IMR-90 (cell line): ENCODE data around the gene SH2D4B. TPM values are rescaled to one million over a fixed set of nuclear protein-coding genes. Genes with fewer than 3 reads are reported as not detected.

Experiments used
- ATAC-seq: fragments of 200-7000 bp; cut with Tn5 transposase; 2 replicates; pipeline ENCODE4 v1.9.1; 2020; ENCODE audit warnings: low read depth, mild to moderate bottlenecking, moderate library complexity
- BruUV-seq: library from RNA; stranded (reverse); fragments of 400-500 nt; replicated peaks from 2 replicates; lab custom pipeline; 2021; lab: Mats Ljungman, UMichigan
- CTCF ChIA-PET: fragments of 300-600 bp; formaldehyde crosslinking; extraction: SDS; loops from one replicate; lab custom pipeline; 2021; ENCODE audit warnings: antibody characterized with exemption; lab: Yijun Ruan, JAX
- POLR2A ChIA-PET: fragments of 300-600 bp; sonication (Branson Sonifier 250); formaldehyde crosslinking; loops from one replicate; lab custom pipeline; 2022; ENCODE audit warnings: antibody characterized with exemption; ENCODE audit not compliant: unreplicated experiment; lab: Charles Lee
- DNase-seq: peaks from one replicate; pipeline ENCODE4 v3.0.0; 2013
- H2AFZ ChIP-seq: replicated peaks from 2 replicates; pipeline ENCODE3; 2013; ENCODE audit warnings: low read length, mild to moderate bottlenecking; ENCODE audit not compliant: poor library complexity
- H2AK5ac ChIP-seq: 2 replicates; pipeline ENCODE4 v1.6.1; 2013; ENCODE audit warnings: low read depth, low read length, inconsistent platforms
- H2AK9ac ChIP-seq: replicated peaks from 2 replicates; pipeline ENCODE3; 2013; ENCODE audit warnings: mild to moderate bottlenecking, low read depth, low read length, moderate library complexity; ENCODE audit not compliant: poor library complexity
- H2BK120ac ChIP-seq: 2 replicates; pipeline ENCODE4 v1.6.1; 2013; ENCODE audit warnings: low read depth, low read length, inconsistent platforms
- H2BK15ac ChIP-seq: 3 replicates; pipeline ENCODE4 v1.6.1; 2013; ENCODE audit warnings: low read depth, low read length, inconsistent platforms
- H2BK20ac ChIP-seq: 2 replicates; pipeline ENCODE4 v1.6.1; 2013; ENCODE audit warnings: low read depth, mild to moderate bottlenecking, inconsistent platforms, low read length, moderate library complexity
- H2BK5ac ChIP-seq: 2 replicates; pipeline ENCODE4 v1.6.1; 2013; ENCODE audit warnings: mild to moderate bottlenecking, low read depth, low read length, inconsistent platforms; ENCODE audit not compliant: poor library complexity, severe bottlenecking
- H3K14ac ChIP-seq: replicated peaks from 2 replicates; pipeline ENCODE4 v1.6.1; 2013; ENCODE audit warnings: low read depth, low read length, inconsistent platforms
- H3K18ac ChIP-seq: 2 replicates; pipeline ENCODE4 v1.6.1; 2013; ENCODE audit warnings: low read depth, low read length, control low read depth
- H3K23ac ChIP-seq: 2 replicates; pipeline ENCODE4 v1.6.1; 2013; ENCODE audit warnings: low read depth, low read length, inconsistent platforms
- H3K27ac ChIP-seq: 2 replicates; pipeline ENCODE4 v1.5.1; 2013; ENCODE audit warnings: mild to moderate bottlenecking, control low read depth, low read length; ENCODE audit not compliant: insufficient read depth
- H3K27me3 ChIP-seq: 2 replicates; pipeline ENCODE4 v1.6.1; 2013; ENCODE audit warnings: low read length; ENCODE audit not compliant: control insufficient read depth, insufficient read depth
- H3K36me3 ChIP-seq: 2 replicates; pipeline ENCODE4 v1.6.1; 2013; ENCODE audit warnings: low read length, mixed read lengths; ENCODE audit not compliant: control insufficient read depth, insufficient read depth
- H3K4ac ChIP-seq: 2 replicates; pipeline ENCODE4 v1.6.1; 2013; ENCODE audit warnings: low read depth, low read length, inconsistent platforms
- H3K4me1 ChIP-seq: 2 replicates; pipeline ENCODE4 v1.6.1; 2013; ENCODE audit warnings: low read length, mixed read lengths; ENCODE audit not compliant: control insufficient read depth, insufficient read depth
- H3K4me2 ChIP-seq: 2 replicates; pipeline ENCODE4 v1.6.1; 2013; ENCODE audit warnings: low read depth, mild to moderate bottlenecking, control low read depth, low read length, moderate library complexity
- H3K4me3 ChIP-seq: 2 replicates; pipeline ENCODE4 v1.5.1; 2013; ENCODE audit warnings: low read depth, mild to moderate bottlenecking, control low read depth, low read length, moderate library complexity; ENCODE audit not compliant: insufficient read depth
- H3K56ac ChIP-seq: 2 replicates; pipeline ENCODE4 v1.6.1; 2013; ENCODE audit warnings: low read length, inconsistent platforms; ENCODE audit not compliant: insufficient read depth; ENCODE audit errors: extremely low read depth
- H3K79me1 ChIP-seq, 2 experiments: 2 replicates each; pipeline ENCODE4 v1.6.1; 2013; ENCODE audit warnings: low read length in 2 of 2, inconsistent platforms in 1 of 2, low read depth in 1 of 2
- H3K9ac ChIP-seq: 2 replicates; pipeline ENCODE4 v1.6.1; 2013; ENCODE audit warnings: low read depth, low read length, control low read depth
- H3K9me1 ChIP-seq: 2 replicates; pipeline ENCODE4 v1.6.1; 2013; ENCODE audit warnings: low read length, inconsistent platforms; ENCODE audit not compliant: insufficient read depth
- H3K9me3 ChIP-seq: 2 replicates; pipeline ENCODE4 v1.6.1; 2013; ENCODE audit warnings: low read length; ENCODE audit not compliant: control insufficient read depth, insufficient read depth
- H4K20me1 ChIP-seq: 2 replicates; pipeline ENCODE4 v1.6.1; 2013; ENCODE audit warnings: low read length, inconsistent platforms; ENCODE audit not compliant: insufficient read depth
- H4K5ac ChIP-seq: 2 replicates; pipeline ENCODE4 v1.6.1; 2013; ENCODE audit warnings: mild to moderate bottlenecking, low read depth, low read length, control low read depth
- H4K8ac ChIP-seq, 2 experiments: 2 replicates each; pipeline ENCODE4 v1.6.1; 2013; ENCODE audit warnings: low read depth in 2 of 2, low read length in 2 of 2, control low read depth in 1 of 2, inconsistent platforms in 1 of 2
- H4K91ac ChIP-seq: 2 replicates; pipeline ENCODE4 v1.6.1; 2013; ENCODE audit warnings: low read depth, low read length, inconsistent platforms; ENCODE audit not compliant: insufficient read depth
- BHLHE40 ChIP-seq: fragments of 150-350 bp; IDR thresholded peaks from 2 replicates; pipeline ENCODE4 v1.6.1; 2016; ENCODE audit warnings: mild to moderate bottlenecking, low read depth, low read length
- CEBPB ChIP-seq: IDR thresholded peaks from 2 replicates; pipeline ENCODE4 v1.6.1; 2012; ENCODE audit warnings: low read depth, low read length, improper control_type of control experiment
- ELK1 ChIP-seq: fragments of 150-350 bp; IDR thresholded peaks from 2 replicates; pipeline ENCODE4 v1.6.1; 2016; ENCODE audit warnings: low read depth, mild to moderate bottlenecking, low read length, moderate library complexity, borderline replicate concordance
- FOS ChIP-seq: fragments of 150-350 bp; IDR thresholded peaks from 2 replicates; pipeline ENCODE4 v1.6.1; 2016; ENCODE audit warnings: low read depth, low read length
- MAFK ChIP-seq: IDR thresholded peaks from 2 replicates; pipeline ENCODE4 v1.6.1; 2012; ENCODE audit warnings: low read depth, low read length, improper control_type of control experiment
- MAZ ChIP-seq: IDR thresholded peaks from 2 replicates; pipeline ENCODE4 v1.6.1; 2012; ENCODE audit warnings: low read depth, mild to moderate bottlenecking, low read length, improper control_type of control experiment, moderate library complexity, borderline replicate concordance
- MXI1 ChIP-seq: IDR thresholded peaks from 2 replicates; pipeline ENCODE4 v1.6.1; 2012; ENCODE audit warnings: low read depth, mild to moderate bottlenecking, low read length, moderate library complexity, borderline replicate concordance
- NFE2L2 ChIP-seq: fragments of 150-350 bp; IDR thresholded peaks from 2 replicates; pipeline ENCODE4 v1.6.1; 2016; ENCODE audit warnings: low read depth, mild to moderate bottlenecking, low read length
- RAD21 ChIP-seq: IDR thresholded peaks from 2 replicates; pipeline ENCODE4 v1.6.1; 2012; ENCODE audit warnings: low read length, improper control_type of control experiment
- RCOR1 ChIP-seq: IDR thresholded peaks from 2 replicates; pipeline ENCODE4 v1.6.1; 2012; ENCODE audit warnings: mild to moderate bottlenecking, low read length, improper control_type of control experiment; ENCODE audit not compliant: insufficient replicate concordance
- SMC3 ChIP-seq: fragments of 150-350 bp; IDR thresholded peaks from 2 replicates; pipeline ENCODE4 v1.6.1; 2016; ENCODE audit warnings: low read depth, mild to moderate bottlenecking, antibody characterized with exemption, low read length, moderate library complexity
- USF2 ChIP-seq: fragments of 150-350 bp; IDR thresholded peaks from 2 replicates; pipeline ENCODE4 v1.6.1; 2017; ENCODE audit warnings: mild to moderate bottlenecking, antibody characterized with exemption, low read length, low read depth
- WGBS, 2 experiments: methylation state at CpG; one replicate each; pipeline versions ENCODE4 v1.1.5 to v1.1.7; 2013; ENCODE audit warnings: missing lambda C conversion rate in 2 of 2; ENCODE audit not compliant: insufficient read length in 1 of 2; ENCODE audit errors: extremely low coverage in 2 of 2; 5-methylcytosine and 5-hydroxymethylcytosine counted together
- dilution Hi-C: fragments of 300-500 bp; cut with HindIII; formaldehyde crosslinking; loops from one replicate; pipeline ENCODE4 v1.14.3; 2018; ENCODE audit warnings: low sequenced_read_pairs; ENCODE audit not compliant: unreplicated experiment
- in situ Hi-C: fragments of 300-500 bp; cut with MboI; formaldehyde crosslinking; loops from 3 replicates; pipeline ENCODE4 v1.14.3; 2019; ENCODE audit warnings: low sequenced_read_pairs, inconsistent platforms, mixed read lengths
- intact Hi-C: fragments of 100-400 bp; cut with micrococcal nuclease; formaldehyde crosslinking; loops from 2 replicates; pipeline ENCODE4 v1.10.0; 2022
- polyA plus RNA-seq, 3 experiments: library from polyadenylated mRNA; depleted of rRNA; stranded (reverse); fragments of >200 nt; gene quantifications; 2 replicates each; pipeline ENCODE4 v1.2.3, GENCODE V29; 2012; ENCODE audit warnings: low replicate concordance in 1 of 3
- total RNA-seq: library from RNA; depleted of rRNA; stranded (reverse); fragments of >200 nt; gene quantifications from 2 replicates; pipeline ENCODE4 v1.2.3, GENCODE V29; 2012

SH2D4B gene
- total and polyA plus RNA-seq, 2 of the 4 experiments (the other 2 are of a cell fraction) = not detected

GRCh38 chr10:80579849-80580637 is 42.3 kb downstream of the SH2D4B start:
- H2BK15ac ChIP-seq = no peak overlapping the region
- ATAC-seq (no peak), DNase-seq (no peak)
- no CpG with 5 or more reads among the region's 5 CpGs for WGBS, 2 experiments
- no peak overlapping the region for H3K4me2 ChIP-seq
- no peak overlapping the region for H3K4me3 ChIP-seq
- no peak overlapping the region for H2BK20ac ChIP-seq
- intact Hi-C loops = no loop called here
- H2BK120ac ChIP-seq = no peak overlapping the region
- no peak overlapping the region for H3K56ac ChIP-seq
- no peaks in the 10 kb centered on the region for H3K36me3 ChIP-seq
- no peak overlapping the region for H3K14ac ChIP-seq
- H4K5ac ChIP-seq = no peak overlapping the region
- no peak for TF ChIP-seq SMC3
- TF ChIP-seq USF2 = no peak
- no peak for TF ChIP-seq MXI1
- no peak for TF ChIP-seq RAD21
- TF ChIP-seq NFE2L2 = no peak
- no peak for TF ChIP-seq FOS
- TF ChIP-seq CEBPB = no peak
- TF ChIP-seq MAFK = no peak
- TF ChIP-seq MAZ = no peak
- TF ChIP-seq ELK1 = no peak
- TF ChIP-seq BHLHE40 = no peak
- TF ChIP-seq RCOR1 = no peak
- no peak overlapping the region for H3K18ac ChIP-seq
- H3K9me1 ChIP-seq = no peaks in the 10 kb centered on the region
- no peaks in the 10 kb centered on the region for H3K9me3 ChIP-seq
- H2AK5ac ChIP-seq = no peak overlapping the region
- H2BK5ac ChIP-seq = no peak overlapping the region
- H3K27me3 ChIP-seq = peaks cover 2% of the 10 kb centered on the region; the same call in 1 of the 2 replicates
- no peak overlapping the region for H3K9ac ChIP-seq
- H3K4ac ChIP-seq = no peak overlapping the region
- ChIA-PET CTCF (no interaction called here), POLR2A (no interaction called here)
- dilution Hi-C loops = no loop called here
- in situ Hi-C loops = no loop called here
- H3K4me1 ChIP-seq = no peaks in the 10 kb centered on the region
- BruUV-seq = no TSS peak
- H2AK9ac ChIP-seq = no peak overlapping the region
- no peak overlapping the region for H3K23ac ChIP-seq
- no peaks in the 10 kb centered on the region for H4K20me1 ChIP-seq
- no peaks in the 10 kb centered on the region for H3K79me1 ChIP-seq
- no peak overlapping the region for H3K27ac ChIP-seq
- no peak overlapping the region for H4K8ac ChIP-seq
- H2AFZ ChIP-seq = no peak overlapping the region
- H4K91ac ChIP-seq = no peak overlapping the region
